Immature natural killer cell (primary cell): ENCODE data around the gene IL1R2. TPM values are rescaled to one million over a fixed set of nuclear protein-coding genes. Genes with fewer than 3 reads are reported as not detected.

Source experiments
- DNase-seq, 3 donors: peaks; one replicate each; pipeline ENCODE4 v3.0.0; 2022; ENCODE audit warnings: mixed read lengths in 1 of 3
- H3K27ac Mint-ChIP-seq, 6 donors: one replicate each; pipeline ENCODE4 v1.8.0; 2020; ENCODE audit warnings: mixed read lengths in 6 of 6, mild to moderate bottlenecking in 5 of 6, inconsistent platforms in 4 of 6, moderate library complexity in 3 of 6
- H3K27me3 Mint-ChIP-seq, 3 donors: one replicate each; pipeline ENCODE4 v1.8.0; 2020 to 2021; ENCODE audit warnings: low read depth in 3 of 3, mild to moderate bottlenecking in 3 of 3, mixed read lengths in 3 of 3, moderate library complexity in 3 of 3, inconsistent platforms in 1 of 3
- H3K36me3 Mint-ChIP-seq, 3 donors: one replicate each; pipeline ENCODE4 v1.8.0; 2020; ENCODE audit warnings: mixed read lengths in 3 of 3, inconsistent platforms in 2 of 3, mild to moderate bottlenecking in 2 of 3
- H3K4me1 Mint-ChIP-seq, 2 donors: one replicate each; pipeline ENCODE4 v1.8.0; 2020; ENCODE audit warnings: inconsistent platforms in 2 of 2, mild to moderate bottlenecking in 2 of 2, mixed read lengths in 2 of 2, moderate library complexity in 1 of 2
- H3K4me3 Mint-ChIP-seq, 5 donors: one replicate each; pipeline ENCODE4 v1.8.0; 2020; ENCODE audit warnings: mild to moderate bottlenecking in 5 of 5, mixed read lengths in 5 of 5, inconsistent platforms in 3 of 5, moderate library complexity in 3 of 5
- H3K9me3 Mint-ChIP-seq, 6 donors: one replicate each; pipeline ENCODE4 v1.8.0; 2020; ENCODE audit warnings: mild to moderate bottlenecking in 6 of 6, mixed read lengths in 6 of 6, inconsistent platforms in 4 of 6, moderate library complexity in 3 of 6
- polyA plus RNA-seq, 3 donors: library from polyadenylated mRNA; unstranded; fragments of 300-500 nt; fragmentation: Illumina TruSeq; gene quantifications; one replicate each; pipeline ENCODE4 v1.2.3, GENCODE V29; 2021

The IL1R2 gene
- polyA plus RNA-seq, 3 donors from 2014 or later: 1.8 to 3.3 TPM; not detected in 1

DNA sequence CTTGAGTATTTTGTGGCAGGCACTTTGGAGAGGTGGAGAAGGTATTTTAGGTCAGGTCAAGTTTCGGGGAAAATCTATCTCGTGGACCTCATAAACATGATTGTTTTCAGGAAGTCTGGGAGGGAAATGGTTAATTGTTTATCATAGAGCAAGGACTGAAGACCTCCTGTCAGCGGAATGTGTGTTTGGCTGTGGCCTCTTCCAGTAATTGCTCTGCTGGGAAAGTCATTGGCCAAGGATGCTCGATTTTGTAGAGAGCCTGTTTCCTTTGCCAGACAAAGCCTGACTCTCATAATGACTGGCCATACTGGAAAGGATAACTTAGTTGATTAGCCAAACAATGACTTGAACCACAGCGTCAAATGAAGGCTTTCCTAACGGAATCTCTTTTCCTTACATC is 30.0 kb downstream of the IL1R2 start:
- Mint-ChIP-seq H3K27ac (no peak overlapping the region), H3K4me3 (no peak overlapping the region), H3K9me3 (no peaks in the 10 kb centered on the region), H3K27me3 (peaks cover 6 to 23% (median 10%) of the 10 kb centered on the region in 3 donors), H3K36me3 (no peaks in the 10 kb centered on the region), H3K4me1 (no peaks in the 10 kb centered on the region)
- no peak for DNase-seq

DNA sequence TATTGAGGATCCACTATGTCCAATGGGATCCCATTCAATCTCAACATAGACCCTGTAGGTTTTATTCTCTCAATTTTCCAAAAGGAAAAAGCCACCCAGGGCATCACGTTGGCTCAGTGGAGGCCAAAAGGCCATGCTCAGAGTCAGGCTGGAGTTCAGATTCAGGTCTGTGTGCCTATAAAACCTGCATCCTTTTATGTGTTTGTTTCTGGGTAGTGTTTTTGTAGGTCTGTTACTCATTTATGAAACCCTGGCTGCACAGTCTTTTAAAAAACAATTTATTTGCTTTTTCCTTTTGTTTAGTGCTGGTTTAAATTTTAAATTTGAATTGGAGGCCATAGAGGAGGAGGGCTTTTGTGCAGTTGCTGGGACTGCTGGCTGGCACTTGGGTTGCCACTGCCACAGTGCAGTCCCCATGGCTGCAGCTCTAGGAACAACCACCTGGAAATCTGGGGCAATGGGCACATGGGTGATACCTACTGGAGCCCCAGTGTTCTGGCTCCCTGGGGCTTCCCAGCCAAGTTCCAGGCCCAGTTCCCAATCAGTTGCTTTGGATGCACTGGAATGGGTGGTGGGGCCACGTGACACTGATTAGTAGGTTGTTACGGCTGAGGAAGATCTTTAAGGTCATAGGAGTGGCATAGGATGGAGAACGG is 31.3 kb downstream of the IL1R2 start:
- H3K4me1 Mint-ChIP-seq: no peaks in the 10 kb centered on the region
- no peaks in the 10 kb centered on the region for H3K36me3 Mint-ChIP-seq
- H3K9me3 Mint-ChIP-seq: no peaks in the 10 kb centered on the region
- peaks cover 9 to 23% (median 10%) of the 10 kb centered on the region in 3 donors for H3K27me3 Mint-ChIP-seq
- H3K27ac Mint-ChIP-seq: no peak overlapping the region
- no peak for DNase-seq
- H3K4me3 Mint-ChIP-seq: no peak overlapping the region

DNA sequence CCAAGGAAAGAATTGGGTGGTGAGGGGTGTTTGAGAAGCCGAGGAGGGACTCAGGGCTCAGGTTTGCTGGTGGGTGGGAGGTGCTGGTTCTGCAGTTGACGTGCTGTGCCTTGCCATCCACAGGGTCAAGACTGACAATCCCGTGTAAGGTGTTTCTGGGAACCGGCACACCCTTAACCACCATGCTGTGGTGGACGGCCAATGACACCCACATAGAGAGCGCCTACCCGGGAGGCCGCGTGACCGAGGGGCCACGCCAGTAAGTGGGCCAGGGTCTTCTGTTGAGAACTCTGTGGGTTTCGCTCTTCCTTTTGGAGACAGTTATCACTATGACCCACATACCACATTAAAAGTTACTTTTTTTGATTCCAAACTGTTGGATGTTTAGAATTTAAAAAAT is 32.6 kb downstream of the IL1R2 start:
- Mint-ChIP-seq H3K36me3 (no peaks in the 10 kb centered on the region), H3K4me3 (no peak overlapping the region), H3K27me3 (peaks cover 9 to 21% (median 10%) of the 10 kb centered on the region in 3 donors), H3K27ac (peak overlapping the region in 1 of 6 donors; percentile 22), H3K4me1 (peaks cover 0 to 5% of the 10 kb centered on the region in 2 donors), H3K9me3 (no peaks in the 10 kb centered on the region)
- no peak for DNase-seq

DNA sequence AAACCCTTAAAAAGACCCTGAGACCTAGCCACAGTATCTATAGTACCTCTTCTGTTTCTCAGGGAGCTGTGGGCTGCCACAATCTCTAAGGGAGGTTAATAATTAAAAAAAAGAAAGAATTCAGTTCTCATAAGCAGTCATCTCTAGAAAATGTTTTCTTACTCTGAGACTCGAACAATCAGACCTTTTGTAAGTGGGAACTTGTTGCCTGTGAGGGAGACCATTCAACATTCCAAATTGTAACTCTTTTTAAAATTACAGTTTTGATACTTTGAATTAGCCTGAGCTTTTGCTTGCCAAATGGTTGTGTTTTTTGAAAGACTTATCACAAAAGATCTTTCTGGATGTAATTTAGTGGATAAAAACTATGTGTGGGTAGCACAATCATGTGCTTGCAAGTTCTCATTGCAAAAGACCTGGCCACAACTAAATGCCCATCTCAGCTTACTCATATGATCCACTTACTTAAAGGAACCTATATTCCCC is 33.3 kb downstream of the IL1R2 start:
- Mint-ChIP-seq H3K9me3 (no peaks in the 10 kb centered on the region), H3K4me3 (no peak overlapping the region), H3K27me3 (peaks cover 7 to 17% (median 13%) of the 10 kb centered on the region in 3 donors), H3K4me1 (peaks cover 0 to 7% of the 10 kb centered on the region in 2 donors), H3K36me3 (no peaks in the 10 kb centered on the region), H3K27ac (no peak overlapping the region)
- DNase-seq: no peak

DNA sequence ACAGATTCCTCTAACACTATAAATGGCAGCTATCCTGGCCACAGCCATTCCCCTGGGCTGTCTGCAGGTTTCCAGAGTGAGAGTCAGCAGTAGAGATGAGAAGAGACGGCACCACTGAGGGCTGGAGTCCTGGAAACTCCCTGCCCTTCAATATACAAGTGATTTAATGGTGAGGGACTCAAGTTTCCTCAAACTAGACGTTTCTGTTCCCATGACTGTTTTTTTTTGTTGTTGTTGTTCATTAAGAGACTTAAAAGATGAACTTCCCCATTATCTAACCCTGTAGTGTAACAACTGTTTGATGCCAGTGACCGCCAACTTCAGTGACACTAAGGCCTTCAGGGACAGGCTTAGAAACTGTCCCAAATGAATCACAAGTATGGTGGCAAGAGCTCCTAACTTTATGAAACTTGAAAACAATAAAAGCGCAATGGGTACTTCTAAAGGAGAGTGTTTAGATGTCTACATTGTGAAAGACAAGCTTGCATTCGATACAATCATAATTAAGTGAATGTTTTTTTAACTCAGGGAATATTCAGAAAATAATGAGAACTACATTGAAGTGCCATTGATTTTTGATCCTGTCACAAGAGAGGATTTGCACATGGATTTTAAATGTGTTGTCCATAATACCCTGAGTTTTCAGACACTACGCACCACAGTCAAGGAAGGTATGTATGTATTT is 34.0 kb downstream of the IL1R2 start:
- no peak overlapping the region for H3K4me3 Mint-ChIP-seq

DNA sequence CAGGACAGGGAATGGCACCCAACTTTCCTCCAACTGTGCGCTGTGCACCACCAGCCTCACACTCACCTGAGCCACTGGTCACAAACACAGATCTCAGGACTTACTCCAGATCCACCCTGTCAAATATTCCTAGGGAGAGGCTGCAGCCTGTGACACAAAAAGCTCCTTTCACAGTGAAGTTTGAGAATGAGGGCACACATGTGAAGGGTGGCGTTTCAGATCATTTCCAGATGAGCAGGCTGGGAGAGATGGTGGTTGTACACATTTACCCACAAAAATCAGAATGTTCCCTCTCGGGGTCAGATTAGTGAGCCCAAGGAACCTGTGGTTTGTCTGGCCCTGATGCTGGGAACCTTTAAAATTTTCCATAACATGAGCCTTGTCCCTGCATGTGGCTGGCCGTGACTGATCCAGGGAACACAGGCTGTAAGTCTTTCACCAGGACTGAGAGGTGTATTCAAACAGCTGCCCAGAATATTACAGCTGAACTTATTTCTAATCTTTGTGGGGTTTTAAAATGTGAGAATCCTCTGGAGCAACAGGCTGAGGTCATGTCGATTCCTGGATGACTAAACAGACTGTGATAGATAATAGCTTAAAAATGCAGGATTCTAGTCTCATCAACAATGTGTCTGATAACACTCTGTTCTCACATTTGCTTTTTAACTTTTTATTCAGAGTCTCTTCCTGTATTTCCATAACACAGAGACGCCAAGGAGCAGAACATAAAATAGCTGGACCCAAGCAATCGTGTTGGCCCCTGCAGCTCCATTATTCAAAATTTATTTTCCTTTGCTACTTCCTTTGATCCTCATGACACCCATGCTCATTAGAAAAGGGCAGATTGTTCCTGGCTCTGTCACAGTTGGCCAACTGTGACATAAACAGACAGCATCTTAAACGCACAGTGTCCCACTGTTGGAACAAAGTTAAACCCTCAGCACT is 35.5 kb downstream of the IL1R2 start:
- Mint-ChIP-seq H3K4me1 (peaks cover 0 to 7% of the 10 kb centered on the region in 2 donors), H3K27me3 (peaks cover 2 to 10% (median 5%) of the 10 kb centered on the region in 3 donors), H3K9me3 (no peaks in the 10 kb centered on the region), H3K4me3 (no peak overlapping the region), H3K36me3 (no peaks in the 10 kb centered on the region), H3K27ac (no peak overlapping the region)
- DNase-seq: no peak

More for the DNA sequence above, 34.0 kb downstream of the IL1R2 start:
- Mint-ChIP-seq H3K27me3 (peaks cover 7 to 14% (median 10%) of the 10 kb centered on the region in 3 donors), H3K27ac (no peak overlapping the region), H3K36me3 (no peaks in the 10 kb centered on the region), H3K4me1 (peaks cover 0 to 7% of the 10 kb centered on the region in 2 donors), H3K9me3 (no peaks in the 10 kb centered on the region)
- no peak for DNase-seq

DNA sequence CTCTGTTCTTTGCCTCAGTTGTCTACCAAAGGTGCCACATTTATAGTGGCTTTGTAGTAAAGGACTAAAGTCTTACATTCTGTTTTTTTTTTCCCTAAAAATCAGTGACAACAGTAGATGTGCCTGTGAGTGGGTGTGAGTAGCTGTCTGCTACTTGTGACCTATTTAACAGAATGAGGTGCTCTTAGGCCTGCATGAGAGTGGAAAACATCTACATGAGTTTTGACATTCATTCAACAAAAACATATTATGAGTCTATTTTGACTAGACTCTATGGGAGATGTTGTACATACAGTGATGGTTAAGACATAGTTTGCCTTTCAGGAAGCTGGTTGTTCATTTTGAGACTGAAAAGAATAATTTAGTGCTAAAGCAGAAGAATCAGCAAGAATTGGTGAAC is 36.7 kb downstream of the IL1R2 start:
- Mint-ChIP-seq H3K27me3 (peaks cover 0 to 13% (median 6%) of the 10 kb centered on the region in 3 donors), H3K36me3 (no peaks in the 10 kb centered on the region), H3K9me3 (no peaks in the 10 kb centered on the region), H3K4me3 (no peak overlapping the region), H3K27ac (no peak overlapping the region), H3K4me1 (peaks cover 11 to 13% of the 10 kb centered on the region in 2 donors)
- DNase-seq: no peak

DNA sequence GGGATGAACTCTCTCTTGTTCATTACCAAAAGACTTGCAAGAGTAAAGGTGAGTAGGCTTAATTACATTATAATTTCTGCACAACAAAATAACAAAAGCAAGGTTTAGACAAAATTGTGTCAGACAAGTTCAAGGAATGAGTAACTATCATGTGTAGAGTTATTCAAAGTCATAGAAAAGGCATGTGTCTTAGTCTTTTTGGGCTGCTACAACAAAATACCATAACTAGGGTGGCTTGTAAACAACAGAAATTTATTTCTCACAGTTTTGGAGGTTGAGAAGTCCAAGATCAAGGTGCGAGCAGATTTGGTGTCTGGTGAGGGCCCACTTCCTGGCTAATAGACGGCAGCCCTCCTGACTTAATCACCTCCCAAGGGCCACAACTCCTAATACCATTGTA is 37.6 kb downstream of the IL1R2 start:
- Mint-ChIP-seq H3K27ac (no peak overlapping the region), H3K4me1 (peaks cover 19 to 20% of the 10 kb centered on the region in 2 donors)

DNA sequence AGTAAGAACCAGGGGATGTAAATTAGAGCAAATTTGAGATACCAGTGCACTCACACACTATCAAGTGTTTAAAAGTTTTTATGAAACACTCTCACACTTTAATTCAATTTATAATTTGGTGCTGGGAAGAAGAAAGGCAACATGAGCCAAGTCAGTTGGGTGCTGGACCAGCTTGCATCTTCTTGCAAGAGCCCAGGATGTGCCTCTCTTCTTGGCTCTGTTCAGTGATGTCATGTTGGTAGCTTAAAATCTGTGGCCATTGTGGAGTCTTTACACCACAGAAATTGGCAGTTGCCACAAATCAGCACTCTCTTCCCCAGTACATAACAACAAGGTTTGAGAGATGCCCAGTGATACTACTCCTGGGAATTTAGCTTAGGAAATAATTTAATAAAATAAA is 38.2 kb downstream of the IL1R2 start:
- Mint-ChIP-seq H3K36me3 (no peaks in the 10 kb centered on the region), H3K27me3 (peaks cover 2 to 13% (median 2%) of the 10 kb centered on the region in 3 donors), H3K27ac (no peak overlapping the region), H3K4me3 (no peak overlapping the region), H3K4me1 (peaks cover 24 to 26% of the 10 kb centered on the region in 2 donors), H3K9me3 (peaks cover 0 to 1% (median 0%) of the 10 kb centered on the region in 6 donors)
- no peak for DNase-seq

More for the DNA sequence above, 37.6 kb downstream of the IL1R2 start:
- Mint-ChIP-seq H3K4me3 (no peak overlapping the region), H3K9me3 (peaks cover 0 to 1% (median 0%) of the 10 kb centered on the region in 6 donors), H3K36me3 (no peaks in the 10 kb centered on the region), H3K27me3 (peaks cover 2 to 13% (median 6%) of the 10 kb centered on the region in 3 donors)
- DNase-seq: no peak

DNA sequence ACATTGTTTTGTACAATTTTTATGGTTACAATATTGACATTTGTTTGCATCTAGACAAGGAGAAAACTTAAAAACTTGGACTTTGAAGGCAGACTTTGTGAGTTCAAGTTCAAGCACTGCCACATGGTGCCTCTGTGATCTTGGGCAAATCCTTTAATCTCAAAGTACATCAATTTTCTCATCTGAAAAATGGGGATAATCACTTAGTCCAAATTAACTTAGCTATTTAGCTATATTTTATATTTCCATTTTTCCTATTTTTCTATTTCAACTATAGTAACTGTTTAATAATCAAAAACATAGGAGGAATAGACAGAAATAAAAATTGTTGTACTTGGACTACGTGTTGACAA is 38.7 kb downstream of the IL1R2 start:
- Mint-ChIP-seq H3K4me1 (peaks cover 24 to 29% of the 10 kb centered on the region in 2 donors), H3K36me3 (no peaks in the 10 kb centered on the region), H3K9me3 (peaks cover 0 to 1% (median 0%) of the 10 kb centered on the region in 6 donors), H3K27ac (no peak overlapping the region), H3K27me3 (peaks cover 2 to 13% (median 2%) of the 10 kb centered on the region in 3 donors), H3K4me3 (no peak overlapping the region)
- DNase-seq: no peak

DNA sequence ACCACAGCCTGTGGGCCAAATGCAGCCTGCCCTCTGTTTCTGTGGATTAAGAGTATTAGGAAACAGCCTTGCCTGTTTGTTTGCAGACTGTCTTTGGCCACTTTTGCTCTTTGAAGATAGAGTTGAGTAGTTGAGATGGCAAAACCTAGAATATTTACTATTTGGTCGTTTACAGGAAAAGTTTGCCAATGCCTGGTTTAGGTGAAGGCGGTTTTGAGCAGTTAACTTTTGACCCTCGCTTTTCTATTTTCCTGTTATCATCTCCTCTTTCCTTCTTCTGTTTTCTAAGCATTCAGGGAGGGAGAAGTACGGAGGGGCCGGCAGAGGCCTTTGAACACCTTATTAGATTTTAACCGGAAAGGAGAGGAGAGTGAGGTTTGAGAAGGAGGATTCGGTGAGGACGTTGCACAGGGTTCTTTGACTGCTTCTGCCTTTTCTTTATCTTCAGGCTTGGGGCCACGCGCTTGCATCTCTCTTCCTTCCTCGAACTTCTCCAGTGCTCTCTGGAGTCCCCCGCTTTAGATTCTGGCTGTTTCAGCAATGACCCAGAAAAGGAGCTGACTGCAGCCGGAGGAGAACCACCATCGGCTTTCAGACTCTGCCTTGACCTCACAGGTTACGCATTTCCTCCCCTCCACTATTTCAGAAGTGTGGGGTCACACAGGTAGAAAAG is 39.2 kb downstream of the IL1R2 start:
- peaks cover 2 to 13% (median 2%) of the 10 kb centered on the region in 3 donors for H3K27me3 Mint-ChIP-seq
- H3K4me3 Mint-ChIP-seq: no peak overlapping the region
- no peaks in the 10 kb centered on the region for H3K36me3 Mint-ChIP-seq
- peaks cover 0 to 1% (median 0%) of the 10 kb centered on the region in 6 donors for H3K9me3 Mint-ChIP-seq
- DNase-seq: no peak
- H3K27ac Mint-ChIP-seq: no peak overlapping the region
- peaks cover 24 to 29% of the 10 kb centered on the region in 2 donors for H3K4me1 Mint-ChIP-seq

DNA sequence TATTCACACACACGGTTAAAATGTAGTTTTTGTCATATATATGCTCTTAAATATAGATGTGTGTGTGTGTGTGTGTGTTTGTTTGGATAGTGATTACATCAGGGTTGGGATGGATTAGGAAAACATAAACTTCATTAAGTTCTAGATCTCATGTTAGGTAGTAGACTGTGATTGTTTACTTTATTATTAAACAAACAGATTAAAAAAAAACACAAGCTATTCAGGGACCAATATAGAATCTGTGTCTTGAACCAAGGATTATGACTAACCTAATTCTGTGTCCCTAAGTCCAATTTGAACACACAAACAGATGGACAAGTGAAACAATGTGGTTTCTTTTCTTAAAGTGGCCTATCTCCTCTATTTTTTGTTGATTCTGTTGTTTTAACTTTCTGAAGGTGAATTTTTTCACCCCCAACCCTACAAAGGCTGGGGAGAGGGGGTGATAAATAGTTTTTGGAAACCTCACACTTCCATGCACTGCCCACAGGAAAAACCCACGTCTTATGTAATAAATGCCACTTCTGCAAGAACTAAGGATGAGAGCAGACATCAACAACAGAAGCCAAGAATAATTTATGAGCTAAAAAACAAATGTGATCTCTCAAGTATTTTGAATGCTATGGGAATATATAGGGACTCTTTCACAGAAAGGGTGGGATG is 40.7 kb downstream of the IL1R2 start:
- Mint-ChIP-seq H3K27ac (no peak overlapping the region), H3K4me3 (no peak overlapping the region), H3K27me3 (peaks cover 2 to 11% (median 5%) of the 10 kb centered on the region in 3 donors), H3K36me3 (no peaks in the 10 kb centered on the region), H3K4me1 (peaks cover 24 to 29% of the 10 kb centered on the region in 2 donors), H3K9me3 (peaks cover 0 to 1% (median 0%) of the 10 kb centered on the region in 6 donors)
- DNase-seq: no peak
